Measurements from ENCODE around the gene SLC28A1. TPM values are rescaled to one million over a fixed set of nuclear protein-coding genes. Genes with fewer than 3 reads are reported as not detected.

The SLC28A1 gene
- total RNA-seq, 1 donor from 2014 or later: not detected

GRCh38 chr15:84949043-84949442 lies 64.6 kb downstream of the SLC28A1 start:
- no peak for TF ChIP-seq CTCF (conservative IDR thresholded peaks at IDR 0.05)
- Mint-ChIP-seq H3K27me3 (ENCODE audit: low read depth) (no peaks in the 10 kb centered on the region), H3K4me1 (no peaks in the 10 kb centered on the region), H3K27ac (ENCODE audit: unreplicated experiment) (no peak overlapping the region), H3K9me3 (no peaks in the 10 kb centered on the region), H3K36me3 (ENCODE audit: low read depth) (no peaks in the 10 kb centered on the region), H3K4me3 (no peak overlapping the region)
- DNase-seq (ENCODE audit: low read depth, low spot score): no peak

GRCh38 chr15:84949845-84950569 lies 65.5 kb downstream of the SLC28A1 start:
- TF ChIP-seq CTCF (conservative IDR thresholded peaks at IDR 0.05): no peak
- no peak for DNase-seq (ENCODE audit: low read depth, low spot score)
- Mint-ChIP-seq H3K27ac (ENCODE audit: unreplicated experiment) (no peak overlapping the region), H3K9me3 (no peaks in the 10 kb centered on the region), H3K27me3 (ENCODE audit: low read depth) (no peaks in the 10 kb centered on the region), H3K36me3 (ENCODE audit: low read depth) (no peaks in the 10 kb centered on the region), H3K4me3 (no peak overlapping the region), H3K4me1 (no peaks in the 10 kb centered on the region)

- H3K4me3 Mint-ChIP-seq: no peak overlapping the region
- DNase-seq (ENCODE audit: low read depth, low spot score): no peak
- no peak for TF ChIP-seq CTCF (conservative IDR thresholded peaks at IDR 0.05)
- H3K27me3 Mint-ChIP-seq (ENCODE audit: low read depth): no peaks in the 10 kb centered on the region
- no peak overlapping the region for H3K27ac Mint-ChIP-seq (ENCODE audit: unreplicated experiment)
- no peaks in the 10 kb centered on the region for H3K4me1 Mint-ChIP-seq
- H3K9me3 Mint-ChIP-seq: no peaks in the 10 kb centered on the region
- no peaks in the 10 kb centered on the region for H3K36me3 Mint-ChIP-seq (ENCODE audit: low read depth)
Measured at GRCh38 chr15:84950570-84951111, 66.2 kb downstream of the SLC28A1 start.

GRCh38 chr15:84951736-84952135 lies 67.3 kb downstream of the SLC28A1 start:
- no peak overlapping the region for H3K27ac Mint-ChIP-seq (ENCODE audit: unreplicated experiment)
- H3K27me3 Mint-ChIP-seq (ENCODE audit: low read depth): peaks cover 4% of the 10 kb centered on the region
- peaks cover 4% of the 10 kb centered on the region for H3K4me1 Mint-ChIP-seq
- no peak overlapping the region for H3K4me3 Mint-ChIP-seq
- H3K36me3 Mint-ChIP-seq (ENCODE audit: low read depth): no peaks in the 10 kb centered on the region
- no peak for DNase-seq (ENCODE audit: low read depth, low spot score)
- TF ChIP-seq CTCF (conservative IDR thresholded peaks at IDR 0.05): no peak
- no peaks in the 10 kb centered on the region for H3K9me3 Mint-ChIP-seq

- Mint-ChIP-seq H3K27ac (ENCODE audit: unreplicated experiment) (no peak overlapping the region), H3K27me3 (ENCODE audit: low read depth) (peaks cover 4% of the 10 kb centered on the region), H3K4me3 (no peak overlapping the region), H3K36me3 (ENCODE audit: low read depth) (no peaks in the 10 kb centered on the region), H3K9me3 (no peaks in the 10 kb centered on the region), H3K4me1 (peaks cover 4% of the 10 kb centered on the region)
- no peak for DNase-seq (ENCODE audit: low read depth, low spot score)
- TF ChIP-seq CTCF (conservative IDR thresholded peaks at IDR 0.05): no peak
Measured at GRCh38 chr15:84953136-84953535, 68.7 kb downstream of the SLC28A1 start.

All from neural crest cell (in vitro differentiated cells).